Mesothelial cell of epicardium (in vitro differentiated cells): ENCODE data around the gene FGF23. TPM values are rescaled to one million over a fixed set of nuclear protein-coding genes. Genes with fewer than 3 reads are reported as not detected.
A peak's percentile ranks its signal among the peaks of the same experiment; 100 is the strongest.

ENCODE experiments used
- DNase-seq, 2 experiments: peaks; one replicate each; pipeline ENCODE4 v3.0.0; 2021; ENCODE audit warnings: low spot score in 2 of 2; ENCODE audit not compliant: unreplicated experiment in 2 of 2
- H3K27ac Mint-ChIP-seq: 2 replicates; pipeline ENCODE4 v1.8.0; 2021; ENCODE audit warnings: mixed read lengths
- H3K27me3 Mint-ChIP-seq: 2 replicates; pipeline ENCODE4 v1.8.0; 2021; ENCODE audit warnings: low read depth, mixed read lengths
- H3K36me3 Mint-ChIP-seq: 2 replicates; pipeline ENCODE4 v1.8.0; 2021; ENCODE audit warnings: mixed read lengths
- H3K4me1 Mint-ChIP-seq: 2 replicates; pipeline ENCODE4 v1.8.0; 2021; ENCODE audit warnings: mixed read lengths
- H3K4me3 Mint-ChIP-seq: 2 replicates; pipeline ENCODE4 v1.8.0; 2021; ENCODE audit warnings: mild to moderate bottlenecking, moderate library complexity, mixed read lengths
- H3K9me3 Mint-ChIP-seq: 2 replicates; pipeline ENCODE4 v1.8.0; 2021; ENCODE audit warnings: mixed read lengths
- total RNA-seq: library from RNA; stranded (reverse); gene quantifications from 3 replicates; pipeline ENCODE4 v1.2.1, GENCODE V29; 2021
- TF ChIP-seq, protein P1 (sequence below): fragments of 200-600 bp; sonication (generic); IDR thresholded peaks from one replicate; pipeline ENCODE4 v1.5.0; 2021; ENCODE audit warnings: antibody characterized with exemption; ENCODE audit not compliant: unreplicated experiment

Gene FGF23
- not detected in 3 replicates for total RNA-seq

DNA sequence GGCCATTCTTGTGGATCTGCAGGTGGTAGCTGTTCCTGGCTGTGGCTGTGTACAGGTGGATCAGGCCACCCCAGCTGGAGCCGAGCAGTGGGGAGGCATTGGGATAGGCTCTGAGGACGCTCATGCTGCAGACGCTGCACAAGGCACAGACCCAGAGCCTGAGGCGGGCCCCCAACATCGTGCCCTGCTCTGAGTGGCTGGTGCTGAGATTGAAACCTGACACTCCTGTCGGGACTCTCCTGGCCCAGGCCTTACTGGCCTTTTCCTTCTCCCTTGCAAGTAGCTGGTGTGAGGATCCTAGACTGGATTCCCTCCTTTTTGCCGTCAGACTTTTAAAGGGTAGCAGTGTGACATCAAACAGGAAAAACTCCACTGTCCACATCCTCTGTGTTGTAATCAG, at the start of gene FGF23:
Gene FGF23 (minus strand): TSS at position 308 of the 400 bp plus-strand sequence. CDS start 130 bp downstream, at position 178.
- no peaks in the 10 kb centered on the region for H3K9me3 Mint-ChIP-seq

DNA sequence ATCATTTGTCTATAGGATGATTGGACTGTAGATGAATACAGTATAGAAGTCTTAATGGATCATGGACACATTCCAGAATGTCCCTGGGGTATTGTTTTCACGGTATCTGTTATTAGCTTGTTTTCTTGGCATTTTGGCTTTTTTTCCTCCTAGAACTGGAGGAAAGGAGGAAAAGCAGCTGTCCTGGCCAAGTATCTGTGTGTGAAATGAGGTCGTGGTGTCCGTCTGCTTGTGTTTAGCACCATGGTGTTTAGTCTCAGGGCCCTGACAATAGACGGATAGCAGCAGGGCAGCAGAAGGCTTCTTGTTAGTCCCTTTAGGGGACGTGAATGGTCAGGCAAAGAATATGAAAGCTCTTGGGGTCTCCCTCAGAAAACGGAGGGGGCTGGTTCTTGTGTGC, 44.9 kb upstream of the FGF23 start:
- H3K4me1 Mint-ChIP-seq = no peaks in the 10 kb centered on the region
- no peak overlapping the region for H3K4me3 Mint-ChIP-seq
- TF ChIP-seq, protein P1, sequence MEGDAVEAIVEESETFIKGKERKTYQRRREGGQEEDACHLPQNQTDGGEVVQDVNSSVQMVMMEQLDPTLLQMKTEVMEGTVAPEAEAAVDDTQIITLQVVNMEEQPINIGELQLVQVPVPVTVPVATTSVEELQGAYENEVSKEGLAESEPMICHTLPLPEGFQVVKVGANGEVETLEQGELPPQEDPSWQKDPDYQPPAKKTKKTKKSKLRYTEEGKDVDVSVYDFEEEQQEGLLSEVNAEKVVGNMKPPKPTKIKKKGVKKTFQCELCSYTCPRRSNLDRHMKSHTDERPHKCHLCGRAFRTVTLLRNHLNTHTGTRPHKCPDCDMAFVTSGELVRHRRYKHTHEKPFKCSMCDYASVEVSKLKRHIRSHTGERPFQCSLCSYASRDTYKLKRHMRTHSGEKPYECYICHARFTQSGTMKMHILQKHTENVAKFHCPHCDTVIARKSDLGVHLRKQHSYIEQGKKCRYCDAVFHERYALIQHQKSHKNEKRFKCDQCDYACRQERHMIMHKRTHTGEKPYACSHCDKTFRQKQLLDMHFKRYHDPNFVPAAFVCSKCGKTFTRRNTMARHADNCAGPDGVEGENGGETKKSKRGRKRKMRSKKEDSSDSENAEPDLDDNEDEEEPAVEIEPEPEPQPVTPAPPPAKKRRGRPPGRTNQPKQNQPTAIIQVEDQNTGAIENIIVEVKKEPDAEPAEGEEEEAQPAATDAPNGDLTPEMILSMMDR = no peak
- DNase-seq = no peak
- H3K9me3 Mint-ChIP-seq = no peaks in the 10 kb centered on the region
- no peaks in the 10 kb centered on the region for H3K36me3 Mint-ChIP-seq
- H3K27ac Mint-ChIP-seq = no peak overlapping the region
- H3K27me3 Mint-ChIP-seq = peaks cover 6% of the 10 kb centered on the region

More for the DNA sequence above, at the start of gene FGF23:
- Mint-ChIP-seq H3K27ac (no peak within 1 kb of the TSS), H3K27me3 (peaks cover 27% of the 10 kb centered on the region), H3K36me3 (no peaks in the 10 kb centered on the region), H3K4me1 (peaks cover 2% of the 10 kb centered on the region), H3K4me3 (no peak within 1 kb of the TSS)
- TF ChIP-seq, protein P1 = no peak
- peak in 1 of 2 experiments; percentile 53 for DNase-seq

DNA sequence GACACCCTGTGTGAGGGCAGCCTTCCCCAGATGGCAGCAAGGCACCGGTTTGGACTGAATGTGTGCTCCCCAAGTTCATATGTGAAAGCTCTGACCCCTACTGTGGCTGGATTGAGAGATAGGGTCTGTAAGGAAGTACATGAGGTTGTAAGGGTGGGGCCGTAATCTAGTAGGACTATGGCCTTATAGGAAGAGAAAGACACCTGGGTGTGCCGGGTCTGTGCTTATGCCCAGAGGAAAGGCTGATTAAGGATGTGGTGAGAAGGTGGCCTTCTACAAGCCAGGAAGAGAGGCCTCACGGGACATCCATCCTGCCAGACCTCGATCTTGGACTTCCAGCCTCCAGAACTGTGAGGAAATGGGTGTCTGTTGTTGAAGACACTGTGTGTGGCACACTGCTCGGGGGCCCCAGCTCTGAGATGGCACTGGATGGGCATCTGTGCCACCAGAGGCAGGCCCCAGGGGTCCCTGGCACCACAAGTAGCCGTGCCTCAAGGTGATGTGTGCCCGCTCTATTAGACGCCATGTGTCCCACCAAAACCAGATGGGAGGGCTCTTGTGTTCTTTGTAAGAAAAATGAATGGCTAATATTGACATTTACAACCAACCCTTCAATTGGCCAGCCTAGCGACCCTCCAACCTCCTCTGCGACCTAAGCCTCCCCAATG, 44.1 kb upstream of the FGF23 start:
- Mint-ChIP-seq H3K9me3 (no peaks in the 10 kb centered on the region), H3K27me3 (peaks cover 6% of the 10 kb centered on the region), H3K4me3 (no peak overlapping the region), H3K4me1 (no peaks in the 10 kb centered on the region), H3K36me3 (no peaks in the 10 kb centered on the region), H3K27ac (no peak overlapping the region)
- DNase-seq = no peak
- TF ChIP-seq, protein P1 = no peak

DNA sequence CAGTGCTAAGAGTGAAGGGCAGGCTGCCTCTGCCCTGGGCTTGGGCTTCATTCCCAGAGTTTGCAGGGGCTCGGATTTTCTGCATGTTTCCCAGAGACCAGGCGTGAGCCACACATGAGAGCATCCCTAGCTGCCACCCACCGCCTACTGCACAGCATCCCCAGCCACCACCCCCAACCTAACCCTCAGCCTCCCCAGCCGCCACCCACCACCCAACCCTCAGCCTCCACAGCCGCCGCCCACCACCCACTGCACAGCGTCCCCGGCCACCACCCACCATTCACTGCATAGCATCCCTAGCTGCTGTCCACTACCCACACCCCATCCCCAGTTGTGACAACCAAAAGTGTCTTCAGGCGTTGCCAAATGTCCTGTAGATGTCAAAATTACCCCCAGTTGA, 43.5 kb upstream of the FGF23 start:
- Mint-ChIP-seq H3K9me3 (no peaks in the 10 kb centered on the region), H3K4me1 (peaks cover under 1% of the 10 kb centered on the region), H3K4me3 (no peak overlapping the region), H3K27ac (no peak overlapping the region), H3K27me3 (peaks cover 9% of the 10 kb centered on the region), H3K36me3 (no peaks in the 10 kb centered on the region)
- DNase-seq = no peak
- TF ChIP-seq, protein P1 = no peak

DNA sequence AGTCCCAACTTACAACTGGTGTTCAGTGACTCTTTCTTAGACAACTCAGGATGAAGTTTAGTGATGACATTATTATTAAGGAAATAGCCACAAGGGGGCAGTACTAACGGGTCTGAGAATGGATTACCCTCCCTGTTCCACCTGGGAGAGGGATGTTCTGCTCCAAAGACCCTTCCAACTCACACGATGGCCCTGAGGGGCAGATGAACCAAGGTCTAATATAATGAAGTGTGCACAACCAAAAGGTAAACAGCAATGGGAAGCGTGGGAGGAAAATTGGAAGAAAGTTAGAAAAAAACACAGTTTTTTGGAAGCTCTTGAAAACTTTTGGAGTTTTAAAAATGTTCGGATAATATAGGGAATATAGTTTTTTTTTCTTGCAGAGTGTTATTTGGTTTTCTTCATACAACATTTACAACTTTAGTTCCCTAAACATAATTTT, 42.1 kb upstream of the FGF23 start:
- DNase-seq = no peak
- peaks cover 3% of the 10 kb centered on the region for H3K4me1 Mint-ChIP-seq
- H3K4me3 Mint-ChIP-seq = no peak overlapping the region
- TF ChIP-seq, protein P1 = peak; percentile 84
- no peaks in the 10 kb centered on the region for H3K9me3 Mint-ChIP-seq
- H3K27ac Mint-ChIP-seq = no peak overlapping the region
- H3K36me3 Mint-ChIP-seq = no peaks in the 10 kb centered on the region
- peaks cover 21% of the 10 kb centered on the region for H3K27me3 Mint-ChIP-seq
